ENCODE data around the gene PLB1.

PLB1 gene

DNA sequence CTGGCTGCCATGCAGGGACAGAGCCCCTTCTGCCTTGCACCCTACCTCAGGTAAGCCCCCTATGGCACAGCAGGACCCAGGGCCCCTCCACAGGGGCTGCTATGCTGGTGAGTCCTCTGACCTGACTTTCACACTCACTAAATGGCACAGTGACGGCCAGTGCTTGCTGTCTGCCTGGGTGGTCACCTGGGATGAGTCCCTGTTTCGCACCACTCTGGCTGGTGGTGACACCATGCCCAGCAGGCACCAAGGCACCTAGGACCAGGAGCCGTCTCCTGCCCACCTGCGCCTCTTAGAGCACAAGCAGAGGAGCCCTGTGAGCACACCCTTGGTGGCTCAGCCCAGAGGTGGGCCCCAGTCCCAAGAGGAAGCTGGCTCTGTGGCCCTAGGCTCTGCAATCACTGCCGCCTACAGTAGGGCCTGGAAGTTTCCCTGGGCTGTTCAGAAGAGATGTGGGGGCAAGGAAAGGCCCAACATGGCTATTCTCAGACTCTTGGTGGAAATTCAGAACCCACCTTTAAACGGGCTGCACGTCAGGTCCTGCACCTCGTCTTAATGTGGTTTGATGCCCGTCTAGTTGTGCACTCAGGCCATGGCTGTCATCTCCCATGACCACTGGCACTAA, 96.0 kb downstream of the PLB1 start:
- DNase-seq (ENCODE audit: low read depth in 2 of 2), result no peak

DNA sequence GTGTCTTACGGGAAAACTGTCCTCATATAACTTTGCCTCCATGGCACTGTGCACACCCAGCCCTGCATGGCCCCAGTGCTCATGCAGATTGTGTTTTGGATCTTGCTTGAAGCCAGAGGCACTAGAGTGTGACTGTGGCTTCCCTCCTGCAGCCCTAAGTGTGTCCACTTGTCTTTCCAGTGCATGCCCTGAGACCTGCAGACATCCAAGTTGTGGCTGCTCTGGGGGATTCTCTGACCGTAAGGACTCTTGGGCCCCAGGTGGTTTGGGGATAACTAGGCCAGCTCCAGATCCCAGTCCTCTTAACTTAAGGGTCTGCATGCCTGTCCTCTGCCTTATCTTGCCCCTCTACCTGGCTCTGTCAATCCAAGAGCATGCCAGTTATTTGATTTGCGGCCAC, 96.6 kb downstream of the PLB1 start:
- no peak for DNase-seq (ENCODE audit: low read depth in 2 of 2)

DNA sequence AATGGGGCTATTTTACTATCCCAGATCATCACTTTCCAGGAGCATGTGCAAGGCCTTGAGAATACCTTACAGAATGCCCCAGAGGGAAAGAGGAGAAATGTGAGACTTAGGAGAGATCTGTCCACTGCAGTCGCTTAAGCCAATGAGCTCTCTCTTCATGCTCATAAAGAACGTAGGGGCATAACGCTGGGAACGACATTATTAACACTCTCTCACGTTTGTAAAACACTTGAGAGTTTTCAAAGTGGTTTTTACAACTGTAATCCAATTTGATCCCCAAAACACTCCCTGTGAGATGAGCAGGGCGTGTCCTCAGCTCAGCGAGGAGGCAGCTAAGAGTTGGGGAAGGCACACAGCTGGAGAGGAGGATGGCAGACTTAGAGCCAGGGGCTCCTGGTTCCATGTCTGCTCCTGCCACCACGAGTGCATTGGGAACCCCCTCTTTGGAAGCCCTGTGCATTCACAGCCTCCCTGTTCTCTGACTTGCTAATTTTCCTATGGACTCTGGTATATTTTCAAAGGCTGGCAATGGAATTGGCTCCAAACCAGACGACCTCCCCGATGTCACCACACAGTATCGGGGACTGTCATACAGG, 97.4 kb downstream of the PLB1 start:
- no peak for DNase-seq (ENCODE audit: low read depth in 2 of 2)

DNA sequence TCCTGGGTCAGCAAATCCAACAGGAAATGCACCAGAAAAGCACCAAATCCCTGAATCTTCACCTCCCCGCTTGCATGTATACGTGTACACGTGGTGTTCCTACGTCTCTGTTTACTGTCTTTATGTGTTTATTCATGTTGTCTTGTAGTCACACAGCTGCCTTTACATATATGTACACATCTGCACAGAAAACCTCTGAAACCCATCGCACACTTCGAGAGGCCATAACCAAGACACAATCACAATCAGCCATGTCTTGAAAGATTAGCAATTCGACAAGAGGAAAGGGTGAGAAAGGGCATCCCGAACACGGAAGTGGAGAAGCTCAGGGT, 98.1 kb downstream of the PLB1 start:
- DNase-seq (ENCODE audit: low read depth in 2 of 2), result no peak

DNA sequence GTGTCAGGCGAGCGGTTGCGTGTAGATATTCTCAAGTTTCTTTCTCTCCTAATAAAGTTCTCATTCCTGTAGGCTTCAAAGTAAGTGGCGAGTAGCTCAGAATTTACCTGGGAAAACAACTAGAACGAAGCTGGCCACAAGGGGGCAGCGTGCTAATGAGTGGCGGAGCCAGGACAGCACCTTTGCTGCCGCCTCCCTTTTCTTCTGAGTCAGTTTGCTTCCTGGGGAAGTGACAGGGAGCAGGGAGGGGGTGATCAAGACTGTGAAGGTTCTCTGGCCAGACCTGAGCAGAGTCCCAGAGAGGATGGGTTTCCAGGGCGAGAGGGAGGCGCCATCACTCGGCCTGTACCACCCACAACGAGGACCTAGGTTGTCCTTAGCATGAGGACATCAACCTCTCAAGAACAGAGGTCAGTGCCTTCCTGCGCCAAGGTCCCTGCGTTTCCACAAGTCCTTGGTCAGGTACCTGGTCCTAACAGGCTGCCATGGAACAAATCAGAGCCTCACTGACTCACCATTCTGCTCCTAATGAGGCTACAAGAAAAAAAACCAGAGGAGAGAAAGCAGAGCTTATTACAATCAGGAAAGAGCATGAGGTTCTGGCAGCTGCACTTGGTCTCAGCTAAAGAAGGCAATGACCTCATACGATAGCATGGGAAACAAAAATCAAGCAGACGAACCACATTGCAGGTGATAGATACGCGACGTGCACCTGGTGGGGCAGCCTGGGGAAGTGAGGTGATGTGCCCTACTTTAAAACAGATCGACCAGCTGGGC, 98.7 kb downstream of the PLB1 start:
- DNase-seq (ENCODE audit: low read depth in 2 of 2), result peak; percentile 76 to 84

DNA sequence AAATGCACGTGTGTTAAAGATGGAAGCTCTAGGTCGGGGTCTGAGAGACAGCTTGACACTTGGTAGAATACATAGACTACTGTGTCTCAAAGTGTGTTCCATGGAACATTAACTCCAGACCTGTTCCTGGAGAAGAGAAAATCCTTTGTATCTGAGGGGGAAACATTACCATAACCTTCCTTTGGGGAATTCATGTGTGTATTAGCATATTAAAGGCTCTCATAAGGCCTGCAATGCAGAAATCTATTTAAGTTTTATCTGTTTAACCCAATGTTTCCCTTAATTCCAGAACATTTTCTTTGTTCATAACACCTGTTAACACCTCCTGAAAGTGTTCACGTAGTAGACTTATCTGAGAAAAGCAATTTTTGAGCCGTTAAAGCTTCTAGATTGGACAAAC, 99.5 kb downstream of the PLB1 start:
- DNase-seq (ENCODE audit: low read depth in 2 of 2), result no peak

DNA sequence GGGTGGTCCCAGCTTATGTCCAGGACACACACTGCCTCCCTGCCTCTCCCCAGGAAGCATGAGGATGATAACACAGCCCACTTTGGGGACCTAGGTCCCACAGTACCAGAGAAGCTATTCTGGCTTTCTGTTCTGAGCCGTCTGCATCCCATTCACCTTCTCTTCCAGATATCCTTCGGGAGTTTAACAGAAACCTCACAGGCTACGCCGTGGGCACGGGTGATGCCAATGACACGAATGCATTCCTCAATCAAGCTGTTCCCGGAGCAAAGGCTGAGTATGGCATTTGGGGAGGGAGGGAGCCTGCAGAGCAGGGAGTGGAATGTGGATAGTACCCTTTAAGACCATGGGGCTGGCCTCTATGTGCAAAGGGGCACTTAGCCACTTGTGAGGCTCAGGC, 102.6 kb downstream of the PLB1 start:
- no peak for DNase-seq (ENCODE audit: low read depth in 2 of 2)

DNA sequence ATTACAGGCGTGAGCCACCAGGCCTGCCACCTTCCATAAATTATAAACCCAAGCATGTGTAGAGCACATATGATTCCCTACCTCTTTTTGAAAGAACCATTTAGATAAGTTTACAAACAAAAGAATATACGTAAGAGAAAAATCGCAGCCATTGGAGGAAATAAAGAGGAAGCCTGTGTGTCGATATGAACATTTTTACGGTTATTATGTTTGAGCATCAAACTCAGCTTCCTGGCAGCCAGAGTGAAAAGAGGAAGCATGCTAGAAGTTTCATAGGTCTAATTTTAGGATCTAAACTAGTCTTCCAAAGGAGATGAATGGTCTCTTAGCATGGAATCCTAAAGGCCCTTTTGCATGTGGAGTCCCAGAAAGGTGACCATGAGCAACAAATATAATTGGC, 104.3 kb downstream of the PLB1 start:
- no peak for DNase-seq (ENCODE audit: low read depth in 2 of 2)

DNA sequence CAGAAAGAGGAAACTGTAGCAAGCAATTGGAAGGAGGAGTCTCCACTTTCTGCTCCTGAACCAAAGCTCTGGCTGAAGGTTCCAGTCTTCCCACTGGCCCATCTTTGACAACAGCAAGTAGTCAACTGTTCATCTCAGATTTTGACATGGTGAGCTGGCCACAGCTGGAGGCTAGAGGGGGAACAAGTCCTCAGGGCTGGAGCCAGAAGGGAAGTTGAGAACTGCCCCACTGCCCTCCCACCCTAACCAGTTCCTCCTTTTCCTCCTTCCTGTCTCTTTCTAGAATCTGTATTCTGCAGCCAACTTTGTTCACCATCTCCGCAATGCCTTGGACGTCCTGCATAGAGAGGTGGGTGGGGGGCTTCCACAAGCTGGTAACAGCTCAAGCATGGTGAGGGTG, 105.8 kb downstream of the PLB1 start:
- no peak for DNase-seq (ENCODE audit: low read depth in 2 of 2)

DNA sequence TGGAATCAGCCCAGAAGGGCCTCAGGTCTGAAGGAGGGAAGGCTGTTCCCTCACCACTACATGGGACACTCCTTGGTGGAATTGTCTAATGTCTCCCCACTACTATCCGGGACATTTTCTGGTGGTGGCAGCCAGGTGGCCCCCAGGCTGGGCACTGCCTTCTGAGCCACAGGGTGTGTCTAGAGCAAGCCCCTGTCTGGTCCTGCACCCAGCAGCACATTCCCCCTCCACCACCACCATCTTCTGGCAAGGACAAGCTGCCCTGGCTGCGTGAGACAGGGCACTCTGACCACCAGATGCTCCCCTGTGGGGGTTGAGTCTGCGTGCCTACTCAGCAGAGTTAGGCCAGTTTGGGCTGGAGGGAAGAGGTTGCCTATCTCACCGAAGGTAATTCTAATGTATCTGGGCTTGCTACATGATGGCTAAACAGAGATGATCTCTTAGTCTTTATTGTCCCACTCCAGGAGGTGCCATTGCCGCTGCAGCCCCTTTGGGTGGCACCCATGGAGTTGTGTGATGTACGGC, 106.3 kb downstream of the PLB1 start:
- DNase-seq (ENCODE audit: low read depth in 2 of 2), result no peak

DNA sequence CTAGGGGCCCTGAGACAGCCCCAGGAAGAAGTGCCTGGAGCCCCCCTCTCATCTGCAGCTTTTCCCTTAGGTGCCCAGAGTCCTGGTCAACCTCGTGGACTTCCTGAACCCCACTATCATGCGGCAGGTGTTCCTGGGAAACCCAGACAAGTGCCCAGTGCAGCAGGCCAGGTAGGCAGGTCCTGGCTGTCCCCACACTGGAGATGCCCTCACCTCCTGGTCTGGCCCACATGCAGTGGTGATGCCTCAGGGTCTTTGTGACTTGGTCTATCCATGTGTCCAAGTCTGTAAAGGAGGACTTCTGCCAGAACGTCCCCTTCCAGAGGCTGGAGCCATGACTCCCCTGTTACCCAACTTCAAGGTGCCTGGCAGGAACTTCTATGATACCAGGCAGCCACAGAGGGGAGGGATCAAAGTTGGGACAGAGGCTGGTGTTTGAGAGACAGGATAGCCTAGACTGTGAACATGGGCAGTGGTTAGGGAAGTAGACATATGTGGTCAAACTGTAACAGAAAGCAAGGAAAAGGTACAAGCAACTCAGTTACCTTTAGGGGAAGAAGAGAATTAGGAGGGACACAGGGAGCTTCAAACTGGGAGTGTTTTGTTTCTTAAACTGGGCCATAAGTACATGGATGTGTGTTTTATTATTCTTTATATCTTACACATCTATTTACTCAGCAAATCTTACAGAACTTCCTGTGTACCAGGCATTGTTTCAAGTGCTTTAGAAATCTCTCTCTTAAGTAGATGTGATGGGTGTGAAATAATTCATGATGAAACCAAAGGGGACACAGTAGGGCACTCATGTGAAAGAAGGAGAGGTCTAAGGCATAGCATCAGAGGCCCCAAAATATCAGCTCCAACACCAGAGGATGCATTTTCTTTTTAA, 107.1 kb downstream of the PLB1 start:
- DNase-seq (ENCODE audit: low read depth in 2 of 2), result no peak

DNA sequence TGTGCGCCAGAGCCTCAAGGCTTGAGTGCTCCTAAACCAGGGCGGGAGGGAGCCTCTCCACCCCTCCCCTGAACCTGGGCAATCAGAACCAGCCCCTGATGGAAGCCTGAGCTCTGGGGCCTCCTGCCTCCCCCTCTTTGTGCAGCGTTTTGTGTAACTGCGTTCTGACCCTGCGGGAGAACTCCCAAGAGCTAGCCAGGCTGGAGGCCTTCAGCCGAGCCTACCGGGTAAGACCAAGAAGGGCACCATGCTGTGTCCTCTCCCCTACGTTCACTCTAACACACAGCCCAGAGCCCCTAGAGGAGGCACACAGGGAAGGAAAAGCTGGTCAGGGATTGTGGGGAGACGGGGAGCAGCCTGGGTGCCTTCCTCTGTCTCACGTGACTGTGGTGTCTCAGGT, 108.0 kb downstream of the PLB1 start:
- no peak for DNase-seq (ENCODE audit: low read depth in 2 of 2)

DNA sequence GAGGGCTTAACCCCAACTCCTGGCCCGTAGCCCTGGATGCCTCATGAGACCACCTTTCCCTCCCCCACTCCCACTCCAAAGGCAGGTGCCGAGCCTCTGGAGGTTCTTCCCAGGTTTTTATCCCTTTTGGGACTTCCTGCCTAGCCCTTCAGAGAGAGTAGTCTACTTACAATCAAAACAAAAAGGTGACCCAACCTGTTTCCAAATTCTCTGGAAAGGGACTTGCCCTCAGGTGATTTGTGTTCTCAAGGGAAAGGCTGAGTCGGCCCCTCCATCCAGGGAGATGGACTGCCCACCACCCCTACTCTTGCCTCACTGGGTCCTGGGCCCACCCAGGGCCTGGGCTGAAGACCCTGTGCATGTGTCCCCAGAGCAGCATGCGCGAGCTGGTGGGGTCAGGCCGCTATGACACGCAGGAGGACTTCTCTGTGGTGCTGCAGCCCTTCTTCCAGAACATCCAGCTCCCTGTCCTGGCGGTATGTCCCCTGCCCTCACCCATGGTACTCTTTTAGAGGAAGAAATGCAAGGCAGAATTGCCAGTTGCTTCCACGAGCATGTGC, 108.5 kb downstream of the PLB1 start:
- DNase-seq (ENCODE audit: low read depth in 2 of 2), result no peak

DNA sequence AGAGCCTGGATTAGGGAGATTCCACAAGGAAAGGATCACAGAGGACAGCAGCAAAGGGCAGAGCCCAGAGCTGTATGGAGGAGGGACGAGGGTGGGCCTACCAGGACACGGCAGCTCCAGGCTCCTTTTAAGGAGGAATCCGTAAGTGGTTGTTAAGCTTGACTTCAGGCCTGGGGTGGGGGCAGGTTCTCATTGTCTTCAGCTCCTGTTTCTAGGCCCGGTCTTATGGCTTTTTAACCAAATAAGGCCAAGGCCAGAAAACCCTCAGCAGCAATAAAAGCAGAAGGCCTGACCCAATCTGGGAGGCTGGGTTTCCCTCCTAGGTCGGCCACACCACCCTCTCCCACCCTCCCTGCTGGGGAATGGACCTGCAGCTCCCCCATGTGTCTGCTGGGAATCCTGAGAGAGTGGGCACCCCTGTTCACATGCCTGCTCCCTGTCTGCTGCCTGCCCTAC, 111.2 kb downstream of the PLB1 start:
- no peak for DNase-seq (ENCODE audit: low read depth in 2 of 2)

DNA sequence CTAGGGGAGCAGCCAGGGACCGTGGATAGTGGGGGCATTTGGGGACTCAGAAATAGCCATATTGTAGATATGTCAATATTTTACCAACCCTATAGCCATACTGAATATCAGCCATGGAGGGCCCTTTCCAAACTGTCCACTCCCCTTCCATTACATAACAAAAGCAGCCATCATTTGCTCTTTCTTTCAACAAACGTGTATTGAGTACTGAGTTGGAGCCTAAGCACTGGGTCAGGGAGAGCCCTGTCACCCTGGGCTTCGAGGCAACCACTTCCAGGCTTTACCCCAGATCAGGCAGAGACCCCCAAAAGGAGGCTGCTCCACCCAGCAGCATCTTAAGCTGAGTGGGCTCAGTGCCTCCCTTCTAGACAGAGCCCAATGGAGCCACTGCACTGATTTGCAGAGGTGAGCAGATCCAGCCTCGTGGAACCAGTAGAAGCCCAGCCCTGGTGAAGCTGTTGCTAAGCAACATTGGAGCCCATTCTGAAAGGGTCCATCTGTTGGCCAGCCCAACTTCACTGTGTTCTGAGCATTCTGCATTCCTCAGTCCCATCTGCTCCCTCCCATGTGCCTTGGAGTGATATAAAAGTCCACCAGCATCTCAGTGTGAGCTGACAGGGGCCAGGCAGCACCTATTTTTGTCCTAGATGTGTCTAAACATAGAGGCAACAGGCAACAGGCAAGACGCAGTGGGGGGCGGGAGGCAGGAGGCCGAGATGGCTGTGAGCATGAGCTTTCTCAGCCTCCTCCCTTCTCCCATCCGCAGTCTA, 112.1 kb downstream of the PLB1 start:
- no peak for DNase-seq (ENCODE audit: low read depth in 2 of 2)

DNA sequence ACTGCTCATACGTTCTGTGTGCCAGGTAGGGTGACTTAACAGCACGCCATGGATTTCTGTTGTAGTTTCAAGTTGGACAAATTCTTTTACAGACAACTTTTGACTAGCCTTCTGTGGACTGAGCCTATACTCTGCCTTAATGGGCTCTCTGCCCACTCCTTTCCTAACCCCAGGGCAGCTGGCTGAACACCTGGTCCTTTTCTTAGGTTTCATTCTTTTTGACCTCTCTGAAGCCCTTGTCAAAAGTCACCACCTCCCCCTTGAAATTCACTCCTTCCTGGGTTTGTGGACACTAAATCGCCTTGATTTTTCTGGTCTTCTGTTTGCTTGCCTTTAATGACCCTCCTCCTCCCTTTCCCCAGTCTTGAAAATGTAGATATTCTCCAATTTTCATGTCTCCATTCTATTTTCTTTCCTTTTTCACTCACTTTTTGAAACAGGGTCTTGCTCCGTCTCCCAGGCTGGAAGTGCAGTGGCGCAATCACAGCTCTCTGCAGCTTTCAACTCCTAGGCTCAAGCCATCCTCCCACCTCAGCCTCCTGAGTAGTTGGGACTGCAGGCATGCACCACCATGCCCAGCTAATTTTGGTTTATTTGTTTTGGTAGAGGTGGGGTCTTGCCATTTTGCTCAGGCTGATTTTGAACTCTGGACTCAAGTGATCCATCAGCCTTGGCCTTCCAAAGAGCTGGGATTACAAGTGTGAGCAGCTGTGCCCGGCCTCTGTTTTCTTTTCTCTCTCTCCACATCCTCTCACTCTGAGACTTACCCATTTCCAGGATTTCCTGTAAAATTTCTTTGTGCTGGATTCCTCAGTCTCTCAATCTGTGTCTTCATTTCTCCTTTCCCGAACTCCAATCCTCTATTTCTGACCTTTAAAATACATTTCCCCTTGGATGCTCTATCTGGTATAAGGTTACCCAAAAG, 112.9 kb downstream of the PLB1 start:
- no peak for DNase-seq (ENCODE audit: low read depth in 2 of 2)

DNA sequence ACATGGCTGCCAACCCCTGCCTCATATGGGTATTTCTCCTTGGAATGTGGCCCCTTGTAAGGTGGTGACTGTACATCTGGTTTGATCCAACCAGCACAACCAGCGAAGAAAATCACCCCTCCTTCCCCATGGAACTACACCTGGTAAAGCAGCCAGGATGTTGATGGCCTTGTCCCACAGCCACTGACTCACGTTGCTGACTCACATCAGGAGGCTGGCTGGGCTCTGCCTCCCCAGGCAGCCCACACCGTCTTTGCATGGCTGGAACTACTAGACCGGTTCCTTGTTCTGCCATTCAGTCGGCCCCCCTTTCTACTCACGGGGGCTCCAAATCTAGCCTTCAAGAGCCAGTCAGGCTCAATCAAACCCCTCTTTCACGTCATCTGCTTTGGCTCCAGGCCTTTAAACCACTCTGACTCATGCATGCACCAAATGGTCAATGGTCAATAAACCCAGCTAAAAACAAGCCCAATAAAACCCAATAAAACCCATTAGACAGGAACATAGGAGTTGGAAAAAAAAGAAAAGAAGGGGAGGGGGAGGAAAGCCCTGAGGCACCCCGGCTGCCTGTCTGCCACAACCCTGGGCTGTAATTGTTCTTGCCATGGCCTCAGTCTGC, 114.8 kb downstream of the PLB1 start:
- peak; percentile 33 to 41 for DNase-seq (ENCODE audit: low read depth in 2 of 2)

DNA sequence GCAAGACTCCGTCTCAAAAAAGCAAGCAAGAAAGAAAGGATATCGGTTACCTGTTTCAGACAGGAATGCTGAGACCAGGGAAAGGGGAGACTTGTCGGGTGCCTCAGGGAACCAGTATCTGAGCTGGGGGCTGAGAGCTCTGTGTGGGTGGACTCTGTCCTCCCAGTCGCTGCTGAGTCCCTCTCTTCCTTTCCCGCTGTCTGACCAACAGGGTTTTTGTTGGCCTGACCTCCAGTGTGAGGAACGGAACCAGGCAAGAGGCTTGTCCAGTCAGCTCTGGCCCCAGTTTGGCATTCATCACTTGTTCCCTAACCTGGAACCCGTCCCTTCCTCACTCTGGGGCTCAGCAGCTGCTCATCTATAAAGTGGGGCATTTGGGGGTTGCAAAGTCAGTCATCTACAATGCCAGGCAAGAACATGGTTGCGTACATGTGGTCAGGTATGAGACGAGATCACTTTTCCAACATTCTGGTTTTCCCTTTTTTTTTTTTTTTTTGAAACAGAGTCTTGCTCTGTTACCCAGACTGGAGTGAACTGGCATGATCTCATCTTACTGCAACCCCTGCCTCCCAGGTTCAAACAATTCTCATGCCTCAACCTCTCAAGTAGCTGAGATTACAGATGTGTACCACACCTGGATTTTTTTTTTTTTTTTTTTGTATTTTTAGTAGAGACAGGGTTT, 116.4 kb downstream of the PLB1 start:
- no peak for DNase-seq (ENCODE audit: low read depth in 2 of 2)

DNA sequence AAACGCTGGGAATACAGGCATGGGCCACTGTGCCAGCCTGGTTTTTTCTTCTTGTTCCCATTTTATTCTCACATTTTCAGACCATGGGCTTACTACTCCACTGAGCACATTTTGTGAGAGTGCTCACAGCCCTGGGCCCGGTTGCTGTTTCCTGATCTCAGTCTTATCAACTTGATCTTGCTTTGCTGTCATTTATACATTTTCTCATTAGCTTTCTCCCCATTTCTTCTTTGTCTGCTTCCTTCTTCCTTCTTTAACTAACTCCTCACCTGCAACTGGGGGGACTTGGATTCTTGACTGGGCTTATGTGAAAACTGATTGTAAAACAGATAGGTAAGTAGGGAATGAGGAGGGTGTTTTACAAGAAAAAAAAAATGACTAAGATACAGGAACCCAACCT, 117.3 kb downstream of the PLB1 start:
- DNase-seq (ENCODE audit: low read depth in 2 of 2), result no peak
